Embryonic facial prominence (tissue), 1 donor: ENCODE measurements around the gene MAP1B.

Source experiments
- DNase-seq: peaks from one replicate; pipeline ENCODE4 v3.0.0-alpha.2; 2016; ENCODE audit errors: extremely low spot score

Gene MAP1B

DNA sequence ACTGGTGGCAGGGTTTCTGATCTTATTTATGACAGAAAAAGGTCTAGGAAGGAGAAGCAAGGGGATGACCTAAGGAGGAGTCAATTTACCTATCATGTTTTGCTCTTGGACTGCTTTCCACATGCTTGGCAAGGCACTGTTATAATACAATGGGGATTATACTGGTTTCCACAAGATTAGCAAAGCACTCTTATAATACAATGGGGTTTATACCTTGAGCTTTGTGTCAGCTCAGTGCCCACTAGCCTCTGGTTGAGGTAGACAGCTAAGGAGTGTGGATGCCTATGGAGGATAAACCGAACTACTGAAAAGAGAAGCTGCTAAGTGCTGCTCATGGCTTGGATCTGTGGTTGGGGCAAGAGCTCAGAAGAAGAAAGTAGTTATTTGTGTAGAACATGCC is 144.1 kb downstream of the MAP1B start:
- no peak for DNase-seq

DNA sequence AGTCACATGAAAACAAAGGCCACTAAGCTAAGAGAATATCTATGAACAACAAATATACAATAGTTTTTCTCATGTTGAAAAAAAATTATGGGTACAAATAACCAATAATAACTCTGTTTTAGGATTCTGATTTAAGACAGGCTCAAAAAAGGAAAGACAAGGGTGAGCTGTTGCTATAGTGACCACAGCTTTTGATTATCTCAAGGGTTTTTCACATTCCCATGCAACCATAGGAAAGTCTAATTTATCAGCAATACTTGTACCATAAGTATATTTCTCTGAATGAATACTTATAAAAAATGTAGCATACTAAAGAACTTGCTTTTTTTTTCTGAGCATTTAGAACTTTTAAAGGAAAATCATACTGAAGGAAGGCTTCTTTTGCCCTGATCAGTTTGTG is 144.7 kb downstream of the MAP1B start:
- DNase-seq, result no peak

DNA sequence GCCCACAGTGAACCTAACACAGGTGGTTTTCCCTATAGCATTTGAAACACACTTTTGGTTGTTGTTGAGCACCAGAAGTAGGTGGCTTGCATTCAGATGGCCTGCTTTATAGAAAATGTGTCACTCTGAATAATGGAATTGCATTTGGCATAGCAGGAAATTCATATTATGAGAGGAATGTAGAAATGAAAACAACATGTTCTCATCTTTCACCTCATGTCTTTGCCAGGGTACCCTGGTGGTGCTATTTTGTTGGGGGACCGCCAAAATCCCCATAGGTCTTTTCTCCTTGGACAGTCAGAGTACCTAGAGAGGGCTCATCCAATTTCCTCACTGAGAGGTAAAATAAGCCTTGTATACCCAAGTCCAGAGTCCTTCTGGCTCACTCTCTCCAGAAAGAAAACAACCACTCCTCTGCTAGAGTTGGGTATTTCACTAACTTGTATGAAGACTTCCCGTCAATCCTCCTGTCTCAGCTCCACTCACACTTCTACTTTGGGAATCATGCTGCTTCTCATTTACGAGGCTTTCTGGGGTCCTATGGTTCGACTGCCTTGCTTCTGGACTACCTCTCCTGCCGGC is 145.4 kb downstream of the MAP1B start:
- DNase-seq, result no peak

DNA sequence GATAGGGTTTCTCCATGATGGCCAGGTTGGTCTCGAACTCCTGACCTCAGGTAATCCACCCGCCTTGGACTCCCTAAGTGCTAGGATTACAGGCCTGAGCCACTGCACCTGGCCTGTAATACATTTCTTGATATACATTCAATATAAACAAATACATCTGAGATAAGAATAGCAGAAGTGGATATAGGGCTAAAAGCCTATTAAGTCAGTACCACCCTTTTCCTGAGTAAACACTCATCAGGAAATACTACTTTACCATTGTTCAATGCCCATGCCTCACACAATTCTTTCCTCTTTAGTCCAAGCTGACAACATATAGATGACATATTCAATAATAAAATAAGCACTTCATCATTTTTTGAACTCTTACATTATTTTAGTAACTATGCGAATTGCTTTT is 148.0 kb downstream of the MAP1B start:
- DNase-seq, result no peak

DNA sequence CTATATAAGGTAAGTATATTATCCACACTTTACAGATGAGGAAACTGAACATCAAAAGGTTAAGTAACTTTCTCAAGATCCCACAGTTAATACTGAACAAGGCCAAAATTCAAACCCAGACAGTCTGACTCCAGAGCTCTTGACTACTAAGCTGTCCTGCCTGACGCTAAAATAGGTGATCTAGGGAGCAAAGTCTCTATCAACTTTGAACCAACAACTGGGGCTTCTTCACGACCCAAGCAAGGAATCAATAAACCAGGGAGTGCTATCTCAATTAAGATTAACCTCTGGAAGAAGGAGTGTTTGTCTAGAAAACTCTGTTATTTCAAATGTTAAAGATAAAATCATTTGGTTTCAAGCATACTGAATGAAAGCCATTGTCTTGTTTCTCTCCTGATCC is 148.4 kb downstream of the MAP1B start:
- DNase-seq, result no peak

DNA sequence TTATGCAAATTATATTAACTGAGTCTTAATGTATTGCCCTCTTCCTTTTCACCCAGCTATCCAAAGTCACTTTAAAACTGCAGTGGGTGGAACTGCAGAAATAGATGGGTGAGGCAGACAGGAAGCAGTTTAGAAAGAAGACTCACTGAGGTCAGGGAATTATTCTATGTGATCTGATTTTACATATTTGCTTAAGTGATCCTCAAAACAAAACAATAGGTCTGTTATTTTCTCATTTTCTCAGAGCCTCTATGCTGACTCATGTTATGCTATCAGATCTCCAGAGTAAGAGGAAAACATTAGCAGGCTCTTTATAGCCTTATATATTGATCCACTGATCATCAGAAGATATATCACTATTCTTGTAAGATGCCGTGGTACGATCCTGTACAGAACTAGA is 149.3 kb downstream of the MAP1B start:
- no peak for DNase-seq
